ENCODE measurements around the gene DIP2C.

DIP2C gene

DNA sequence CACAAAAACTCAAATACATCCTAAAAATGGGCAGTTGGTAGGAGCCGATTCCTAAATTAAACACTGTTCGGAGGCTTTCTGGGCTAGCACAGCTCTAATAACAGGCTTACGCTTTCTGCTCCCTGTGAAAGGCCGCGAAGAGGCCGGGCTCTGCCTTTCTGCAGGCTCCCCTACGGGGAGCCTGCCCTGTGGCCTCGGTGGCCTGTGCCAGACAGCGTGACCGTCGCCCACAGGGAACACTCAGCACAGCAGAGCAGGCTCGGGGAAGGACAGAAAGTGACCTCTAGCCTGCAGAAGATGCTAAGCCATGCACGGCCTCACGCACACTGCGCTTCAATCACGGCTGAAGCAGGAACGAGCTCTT, 64.2 kb downstream of the DIP2C start:
- no peak for DNase-seq

GRCh38 chr10:624605-625332, 64.7 kb downstream of the DIP2C start:
- no peak for DNase-seq

DNA sequence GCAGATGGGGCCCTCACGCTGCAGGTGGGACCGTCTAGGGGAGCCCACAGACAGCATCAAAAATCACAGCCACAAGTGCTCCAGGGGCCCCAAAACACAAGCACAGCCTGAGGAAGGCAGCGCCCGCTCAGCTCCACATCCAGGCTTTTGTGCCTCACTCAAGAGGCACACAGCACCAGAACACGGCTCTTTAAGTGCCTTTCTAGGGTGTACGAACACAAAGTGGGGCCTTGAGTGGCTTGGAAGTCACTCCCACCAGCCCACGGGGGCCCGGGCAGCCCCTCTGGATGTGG, 65.2 kb downstream of the DIP2C start:
- DNase-seq: no peak

DNA sequence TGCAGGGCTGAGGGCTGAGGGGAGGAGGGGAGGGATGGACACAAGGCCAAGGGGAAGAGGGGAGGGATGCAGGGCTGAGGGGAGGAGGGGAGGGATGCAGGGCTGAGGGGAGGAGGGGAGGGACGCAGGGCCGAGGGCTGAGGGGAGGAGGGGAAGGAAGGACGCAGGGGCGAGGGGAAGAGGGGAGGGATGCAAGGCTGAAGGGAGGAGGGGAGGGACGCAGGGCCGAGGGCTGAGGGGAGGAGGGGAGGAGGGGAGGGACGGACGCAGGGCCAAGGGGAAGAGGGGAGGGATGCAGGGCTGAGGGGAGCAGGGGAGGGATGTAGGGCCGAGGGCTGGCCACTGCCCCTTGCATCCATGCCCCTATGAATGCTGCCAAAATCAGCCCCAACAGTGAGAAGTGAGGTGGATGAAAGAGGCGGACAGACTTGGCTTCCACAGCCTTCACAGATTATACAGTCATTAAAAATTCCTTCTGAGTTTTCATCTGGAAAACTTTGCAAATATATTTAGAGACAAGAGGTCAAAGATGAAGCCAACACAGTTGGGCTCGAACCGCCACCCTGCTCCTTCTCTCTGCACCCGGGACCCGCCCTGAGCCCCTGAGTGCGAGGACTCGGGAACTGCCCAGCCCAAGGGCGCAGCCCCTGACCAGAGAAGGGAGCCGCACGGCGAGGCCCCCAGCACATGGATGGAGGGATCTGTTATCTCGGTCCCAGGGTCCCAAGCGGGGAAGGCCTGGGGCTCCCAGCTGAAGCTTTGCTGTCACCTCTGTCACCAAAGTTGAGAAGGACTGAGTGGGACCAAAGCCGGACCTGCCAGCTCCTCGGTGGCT, 65.8 kb downstream of the DIP2C start:
- DNase-seq: no peak

- DNase-seq: no peak
These were observed 66.5 kb downstream of the DIP2C start for GRCh38 chr10:623014-623413.

- no peak for DNase-seq
These were observed 67.3 kb downstream of the DIP2C start for GRCh38 chr10:621981-622740.

GRCh38 chr10:621513-621912, 68.0 kb downstream of the DIP2C start:
- no peak for DNase-seq

DNA sequence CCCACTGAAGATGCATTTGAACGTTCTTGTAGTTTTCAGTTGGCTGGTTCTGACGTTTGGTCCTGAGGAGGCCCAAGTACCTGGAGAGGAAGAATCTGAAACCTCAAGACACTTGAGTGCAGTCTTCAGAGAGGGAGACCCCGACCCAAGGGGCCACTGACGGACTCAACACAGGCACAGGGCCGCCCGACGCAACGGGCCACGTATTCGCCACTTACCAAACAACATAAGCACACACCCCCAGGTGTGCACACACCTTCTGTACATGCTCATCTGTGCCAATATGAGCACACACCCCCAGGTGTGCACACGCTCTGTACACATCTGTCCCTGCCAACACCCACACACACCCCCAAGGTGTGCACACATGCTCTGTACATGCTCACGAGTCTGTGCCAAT, 68.5 kb downstream of the DIP2C start:
- no peak for DNase-seq

DNA sequence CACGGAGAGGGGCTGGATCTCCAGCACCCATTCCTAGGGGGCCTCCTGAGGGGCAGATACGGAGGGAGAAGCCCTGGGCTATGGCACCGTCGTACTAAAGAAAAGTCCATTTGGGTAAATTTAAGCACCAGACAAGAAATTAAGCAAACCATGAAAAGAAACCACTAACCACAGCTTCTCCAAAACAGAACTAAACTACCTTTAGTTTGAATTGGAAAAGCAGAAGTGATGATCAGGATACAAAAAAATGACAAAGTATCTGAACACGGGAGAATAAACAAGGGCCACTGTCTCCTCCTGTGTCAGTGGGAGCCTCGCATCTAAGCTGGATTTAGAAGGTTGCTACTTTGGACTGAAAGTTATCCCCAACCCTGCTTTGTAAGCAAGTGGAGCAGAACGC, 69.1 kb downstream of the DIP2C start:
- DNase-seq: no peak

DNA sequence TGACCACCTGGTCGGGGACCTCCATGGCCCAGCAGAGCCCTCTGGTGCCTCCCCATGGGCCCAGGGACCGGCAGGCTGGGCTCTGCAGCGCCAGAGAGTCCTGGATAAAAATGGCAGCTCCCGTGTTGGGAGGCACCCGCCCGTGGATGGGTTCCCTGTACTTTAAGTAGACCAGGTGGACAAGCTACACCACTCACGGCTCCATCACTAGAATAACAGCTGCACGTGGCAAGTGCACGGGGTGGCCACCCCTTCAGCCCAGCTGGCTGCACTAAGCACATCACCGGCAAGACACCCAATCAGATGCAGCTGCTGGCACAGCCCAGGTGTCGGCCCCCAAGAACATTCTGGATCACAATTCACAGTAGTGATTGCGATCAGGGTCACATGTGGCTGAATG, 69.8 kb downstream of the DIP2C start:
- no peak for DNase-seq

- no peak for DNase-seq
These were observed 71.1 kb downstream of the DIP2C start for GRCh38 chr10:618229-618989.

DNA sequence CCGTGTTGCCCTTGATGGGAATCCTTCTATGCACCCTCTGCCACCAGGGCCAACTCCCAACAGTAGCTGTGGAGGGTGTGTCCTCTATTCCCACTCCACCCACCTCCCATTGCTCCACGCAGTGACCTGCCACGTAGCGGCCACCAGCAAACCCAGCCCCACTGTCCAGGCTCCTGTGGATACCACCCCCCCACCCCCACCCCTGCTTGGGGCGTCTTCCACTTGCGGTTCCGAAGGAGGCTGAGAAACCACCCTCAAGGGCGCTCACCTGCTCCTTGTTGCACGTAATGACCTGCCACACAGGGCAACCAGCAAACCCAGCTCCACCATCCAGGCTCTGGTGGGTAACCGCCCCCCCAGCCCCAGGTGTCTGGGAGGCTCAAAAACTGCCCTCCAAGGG, 72.0 kb downstream of the DIP2C start:
- DNase-seq: no peak

GRCh38 chr10:615583-616152, 73.8 kb downstream of the DIP2C start:
- DNase-seq: no peak

- DNase-seq: no peak
These were observed 74.5 kb downstream of the DIP2C start for GRCh38 chr10:614790-615582.

GRCh38 chr10:614139-614711, 75.2 kb downstream of the DIP2C start:
- DNase-seq: no peak

DNA sequence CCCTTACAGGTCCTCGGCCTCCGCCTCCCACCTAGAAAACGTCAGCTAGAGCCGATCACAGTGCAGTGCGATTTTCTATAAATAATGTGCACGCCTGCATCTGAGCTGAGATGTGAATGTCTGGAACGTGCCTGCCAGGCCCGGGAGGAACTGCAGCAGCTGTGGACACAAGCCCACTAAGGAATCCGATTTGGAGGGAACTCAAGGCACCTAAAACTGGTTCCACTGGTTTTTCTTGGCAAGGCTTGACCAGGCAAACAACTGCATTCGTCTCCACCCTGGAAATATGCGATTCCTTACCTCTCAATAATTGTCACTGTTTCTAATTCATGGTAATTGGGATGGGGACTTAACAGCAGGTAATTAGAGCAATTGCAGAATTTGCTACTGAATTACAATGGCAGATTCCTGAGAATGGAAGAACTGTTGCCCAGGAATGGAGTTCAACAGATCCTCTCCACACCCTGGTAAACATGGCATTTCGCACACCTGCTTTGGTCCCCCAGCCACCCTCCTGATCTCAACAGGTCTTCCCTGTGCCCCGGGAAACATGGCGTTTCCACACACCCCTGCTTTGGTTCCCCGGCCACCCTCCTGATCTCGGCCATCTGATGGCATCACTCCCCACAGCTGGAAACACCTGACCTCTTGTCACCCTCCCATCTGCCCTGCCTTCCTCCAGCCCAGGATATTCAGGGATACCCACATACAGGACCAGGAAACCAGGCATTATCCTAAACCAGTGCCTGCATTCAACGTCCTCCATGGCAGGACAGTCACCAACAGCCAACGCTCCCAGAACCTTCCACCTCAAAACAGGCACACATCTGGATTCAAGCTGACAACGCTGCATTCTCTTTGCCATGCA, 76.0 kb downstream of the DIP2C start:
- DNase-seq: no peak

DNA sequence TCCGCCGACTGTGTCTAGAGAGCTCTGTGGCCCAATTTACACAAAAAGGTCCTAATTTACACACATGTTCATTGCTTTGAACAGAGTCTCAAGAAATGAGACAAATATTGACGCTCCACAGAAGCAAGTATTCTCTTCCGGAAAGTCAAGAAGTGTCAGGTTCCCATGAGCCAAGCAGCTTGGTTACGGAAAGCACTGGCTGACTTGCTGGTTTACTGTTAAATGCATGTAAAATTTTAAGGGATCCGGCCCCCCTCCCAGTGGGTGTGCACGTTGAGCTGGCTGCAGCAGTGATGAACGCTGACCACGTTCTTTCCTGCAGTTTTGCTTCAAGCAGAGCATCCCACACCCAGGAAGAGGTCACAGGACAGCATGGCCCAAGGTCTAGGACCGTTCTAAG, 76.8 kb downstream of the DIP2C start:
- no peak for DNase-seq

DNA sequence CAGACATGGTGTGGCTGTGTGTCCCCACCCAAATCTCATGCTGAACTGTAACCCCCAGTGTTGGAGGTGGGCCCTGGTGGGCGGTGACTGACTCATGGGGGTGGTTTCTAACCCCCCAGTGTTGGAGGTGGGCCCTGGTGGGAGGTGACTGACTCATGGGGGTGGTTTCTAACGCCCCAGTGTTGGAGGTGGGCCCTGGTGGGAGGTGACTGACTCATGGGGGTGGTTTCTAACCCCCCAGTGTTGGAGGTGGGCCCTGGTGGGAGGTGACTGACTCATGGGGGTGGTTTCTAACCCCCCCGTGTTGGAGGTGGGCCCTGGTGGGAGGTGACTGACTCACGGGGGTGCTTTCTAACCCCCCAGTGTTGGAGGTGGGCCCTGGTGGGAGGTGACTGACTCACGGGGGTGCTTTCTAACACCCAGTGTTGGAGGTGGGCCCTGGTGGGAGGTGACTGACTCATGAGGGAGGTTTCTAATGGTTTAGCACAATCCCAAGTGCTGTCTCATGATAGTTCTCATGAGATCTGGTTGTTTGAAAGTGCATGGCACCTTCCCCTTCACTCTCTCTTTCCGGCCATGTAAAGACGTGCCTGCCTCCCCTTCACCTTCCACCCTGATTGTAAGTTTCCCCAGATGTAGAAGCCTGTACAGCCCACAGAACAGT, 78.7 kb downstream of the DIP2C start:
- DNase-seq: peak; percentile 16 to 70

DNA sequence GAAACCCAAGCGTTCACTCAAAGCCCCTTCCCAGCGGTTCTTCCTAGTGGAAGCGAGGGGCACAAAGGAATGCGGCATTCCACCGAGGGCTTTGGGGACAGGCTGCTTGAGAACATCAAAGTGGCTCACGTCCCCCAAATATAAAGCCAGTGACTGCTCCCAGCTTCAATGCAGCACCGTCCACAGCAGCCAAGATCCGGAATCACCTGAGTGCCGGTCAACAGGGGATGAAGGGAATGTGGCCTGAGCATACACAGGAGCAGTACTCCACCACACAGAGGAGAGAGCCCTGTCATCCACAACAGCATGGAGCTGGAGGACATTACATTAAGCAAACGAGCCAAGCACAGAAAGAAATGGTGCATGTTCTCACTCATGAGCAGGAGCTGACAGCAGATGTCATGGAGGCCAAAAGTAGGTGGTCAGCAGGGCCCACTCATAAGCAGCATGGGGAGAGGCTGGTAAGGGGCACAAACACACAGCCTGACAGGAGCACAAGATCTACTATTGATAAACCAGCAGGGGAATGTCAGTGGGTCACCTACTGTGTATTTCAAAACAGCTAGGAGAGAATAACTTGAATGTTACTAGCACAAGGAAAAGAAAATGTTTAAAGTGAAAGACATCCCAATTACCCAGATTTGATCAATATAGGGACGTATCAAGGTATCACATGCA, 79.5 kb downstream of the DIP2C start:
- DNase-seq: no peak
